HCT116 (cell line): Measurements from ENCODE around the gene CMTM8. TPM values are rescaled to one million over a fixed set of nuclear protein-coding genes. Genes with fewer than 3 reads are reported as not detected.

ENCODE experiments used
- ATAC-seq: fragments of 200-7000 bp; cut with Tn5 transposase; 2 replicates; pipeline ENCODE4 v1.9.1; 2020; ENCODE audit warnings: mild to moderate bottlenecking, moderate library complexity
- BruUV-seq: library from RNA; stranded (reverse); fragments of 400-500 nt; replicated peaks from 2 replicates; lab custom pipeline; 2021; lab: Mats Ljungman, UMichigan
- CTCF ChIA-PET: fragments of 300-600 bp; sonication (Branson Sonifier 250); formaldehyde crosslinking; loops from one replicate; lab custom pipeline; 2021; ENCODE audit warnings: antibody characterized with exemption; lab: Charles Lee
- POLR2A ChIA-PET: fragments of 300-600, 350-600 bp; sonication (Branson Sonifier 250); formaldehyde crosslinking; loops from one replicate; lab custom pipeline; 2021; ENCODE audit warnings: antibody characterized with exemption; lab: Charles Lee
- RAD21 ChIA-PET, 2 experiments: fragments of 300-600 bp; sonication (Branson Sonifier 250); formaldehyde crosslinking; loops; one replicate each; lab custom pipeline; 2023; ENCODE audit warnings: low total read pairs in 2 of 2; ENCODE audit not compliant: uncharacterized antibody in 2 of 2, unreplicated experiment in 2 of 2, low non-redundant PET in 1 of 2; lab: Charles Lee
- DNase-seq: peaks from one replicate; pipeline ENCODE4 v3.0.0-alpha.2; 2010; ENCODE audit warnings: low read depth, low spot score
- H2AFZ ChIP-seq: fragments of 200-600 bp; shearing (Covaris generic), sonication (generic); 2 replicates; pipeline ENCODE4 v1.6.1; 2017; ENCODE audit warnings: low read depth, mixed run types, mixed read lengths, antibody characterized with exemption, low read length; ENCODE audit not compliant: poor library complexity, severe bottlenecking
- H3K27ac ChIP-seq: 2 replicates; pipeline ENCODE4 v1.5.1; 2012; ENCODE audit warnings: low read depth, low read length
- H3K27me3 ChIP-seq: fragments of 200-600 bp; sonication (generic); 2 replicates; pipeline ENCODE4 v1.6.1; 2016; ENCODE audit warnings: mixed run types, low read length, mixed read lengths; ENCODE audit not compliant: insufficient read depth
- H3K36me3 ChIP-seq, 2 experiments: fragments of 200-500 bp in 1 of 2; fragments of 200-600 bp in 1 of 2; sonication (Bioruptor generic) in 1 of 2; sonication (generic) in 1 of 2; 2 replicates each; pipeline versions ENCODE4 v1.5.1 to v1.6.1; 2014 to 2016; ENCODE audit warnings: low read length in 2 of 2, inconsistent platforms in 1 of 2, mixed read lengths in 1 of 2, mixed run types in 1 of 2; ENCODE audit not compliant: insufficient read depth in 2 of 2, control insufficient read depth in 1 of 2
- H3K4me1 ChIP-seq, 2 experiments: fragments of 200-600 bp in 1 of 2; sonication (generic) in 1 of 2; 2 replicates each; pipeline versions ENCODE4 v1.5.1 to v1.6.1; 2012 to 2017; ENCODE audit warnings: low read length in 2 of 2, inconsistent platforms in 1 of 2, mild to moderate bottlenecking in 1 of 2, mixed read lengths in 1 of 2, mixed run types in 1 of 2, moderate library complexity in 1 of 2; ENCODE audit not compliant: insufficient read depth in 2 of 2, control insufficient read depth in 1 of 2
- H3K4me2 ChIP-seq: fragments of 200-600 bp; sonication (generic); 2 replicates; pipeline ENCODE4 v1.6.1; 2017; ENCODE audit warnings: mixed run types, low read length, mixed read lengths
- H3K4me3 ChIP-seq, 2 experiments: fragments of 200-600 bp in 1 of 2; sonication (generic) in 1 of 2; replicated peaks in 1 of 2; 2 replicates each; pipeline ENCODE4 v1.5.1; 2011 to 2016; ENCODE audit warnings: low read length in 2 of 2, control low read depth in 1 of 2, low read depth in 1 of 2, mild to moderate bottlenecking in 1 of 2, mixed read lengths in 1 of 2, mixed run types in 1 of 2
- H3K79me2 ChIP-seq: fragments of 200-600 bp; sonication (generic); 2 replicates; pipeline ENCODE4 v1.6.1; 2017; ENCODE audit warnings: mild to moderate bottlenecking, mixed run types, low read length, moderate library complexity, mixed read lengths; ENCODE audit not compliant: insufficient read depth
- H3K9ac ChIP-seq: fragments of 200-600 bp; sonication (generic); 2 replicates; pipeline ENCODE4 v1.6.1; 2016; ENCODE audit warnings: low read length, mixed read lengths
- H3K9me2 ChIP-seq: fragments of 200-600 bp; sonication (generic), shearing (Covaris generic); 2 replicates; pipeline ENCODE4 v1.6.1; 2017; ENCODE audit warnings: mixed run types, mild to moderate bottlenecking, moderate library complexity; ENCODE audit not compliant: insufficient read depth
- H3K9me3 ChIP-seq, 2 experiments: fragments of 200-500 bp in 1 of 2; fragments of 200-600 bp in 1 of 2; sonication (Bioruptor generic) in 1 of 2; sonication (generic) in 1 of 2; 2 replicates each; pipeline ENCODE4 v1.6.1; 2014 to 2017; ENCODE audit warnings: low read length in 2 of 2, mixed read lengths in 2 of 2, inconsistent platforms in 1 of 2, low read depth in 1 of 2, mild to moderate bottlenecking in 1 of 2, mixed run types in 1 of 2, moderate library complexity in 1 of 2; ENCODE audit not compliant: control insufficient read depth in 1 of 2, insufficient read depth in 1 of 2
- H4K20me1 ChIP-seq: fragments of 200-600 bp; sonication (generic), shearing (Covaris generic); 2 replicates; pipeline ENCODE4 v1.6.1; 2017; ENCODE audit warnings: mixed run types, mild to moderate bottlenecking, moderate library complexity; ENCODE audit not compliant: insufficient read depth
- CEBPB ChIP-seq: IDR thresholded peaks from 2 replicates; pipeline ENCODE4 v1.6.1; 2012; ENCODE audit warnings: low read depth
- JUND ChIP-seq: IDR thresholded peaks from 2 replicates; pipeline ENCODE4 v1.6.1; 2012
- MAX ChIP-seq: IDR thresholded peaks from 2 replicates; pipeline ENCODE4 v1.6.1; 2012
- POLR2A ChIP-seq: IDR thresholded peaks from 2 replicates; pipeline ENCODE4 v1.7.0; 2011; ENCODE audit warnings: borderline replicate concordance; ENCODE audit not compliant: insufficient read depth, insufficient read length; ENCODE audit errors: extremely low read depth
- REST ChIP-seq: IDR thresholded peaks from 2 replicates; pipeline ENCODE4 v1.6.1; 2012; ENCODE audit warnings: low read depth
- SIN3A ChIP-seq: IDR thresholded peaks from 2 replicates; pipeline ENCODE4 v1.6.1; 2012; ENCODE audit warnings: low read depth
- SP1 ChIP-seq: IDR thresholded peaks from 2 replicates; pipeline ENCODE4 v1.6.1; 2012; ENCODE audit warnings: low read depth
- SRF ChIP-seq: IDR thresholded peaks from 2 replicates; pipeline ENCODE4 v1.6.1; 2012; ENCODE audit warnings: low read depth
- YY1 ChIP-seq: IDR thresholded peaks from 2 replicates; pipeline ENCODE4 v1.6.1; 2011; ENCODE audit warnings: low read length, low read depth, moderate library complexity, mild to moderate bottlenecking; ENCODE audit not compliant: insufficient replicate concordance; ENCODE audit errors: extremely low read depth
- ZBTB33 ChIP-seq: IDR thresholded peaks from 2 replicates; pipeline ENCODE4 v1.6.1; 2011; ENCODE audit warnings: mild to moderate bottlenecking, low read length, moderate library complexity; ENCODE audit not compliant: insufficient replicate concordance; ENCODE audit errors: extremely low read depth
- ZNF274 ChIP-seq: fragments of 200-500 bp; sonication (Bioruptor generic); IDR thresholded peaks from 2 replicates; pipeline ENCODE4 v1.6.1; 2014; ENCODE audit warnings: mild to moderate bottlenecking, low read depth, low read length, inconsistent platforms
- intact Hi-C: fragments of 100-400 bp; cut with micrococcal nuclease; formaldehyde crosslinking; loops from 2 replicates; pipeline ENCODE4 v1.10.0; 2022
- total RNA-seq: library from RNA; stranded (reverse); gene quantifications from one replicate; pipeline ENCODE4 v1.2.1, GENCODE V29; 2021; ENCODE audit not compliant: unreplicated experiment

CMTM8 gene
- total RNA-seq, 1 experiment from 2014 or later = 19.4 TPM

- Histone ChIP-seq H3K9me3 (no peaks in the 10 kb centered on the region), H3K79me2 (no peaks in the 10 kb centered on the region), H3K27ac (no peak overlapping the region), H2AFZ (no peak overlapping the region), H3K4me3 (no peak overlapping the region), H3K9ac (no peak overlapping the region), H3K27me3 (no peaks in the 10 kb centered on the region), H3K9me2 (no peaks in the 10 kb centered on the region), H3K4me1 (no peaks in the 10 kb centered on the region), H4K20me1 (no peaks in the 10 kb centered on the region), H3K4me2 (no peak overlapping the region), H3K36me3 (no peaks in the 10 kb centered on the region)
- POLR2A ChIA-PET = no interaction called here
- BruUV-seq = no TSS peak
- DNase-seq = no peak
- no peak for ATAC-seq
- intact Hi-C loops = no loop called here
- CTCF ChIA-PET = no interaction called here
- RAD21 ChIA-PET = no interaction called here
- no peak for TF ChIP-seq SIN3A
- TF ChIP-seq POLR2A = no peak
- no peak for TF ChIP-seq MAX
- no peak for TF ChIP-seq REST
- no peak for TF ChIP-seq ZNF274
- no peak for TF ChIP-seq YY1
- TF ChIP-seq JUND = no peak
- TF ChIP-seq ZBTB33 = no peak
- no peak for TF ChIP-seq SP1
- no peak for TF ChIP-seq CEBPB
- no peak for TF ChIP-seq SRF
Observed at GRCh38 chr3:32194653-32195052, 43.8 kb upstream of the CMTM8 start.
